Motor neuron (in vitro differentiated cells): ENCODE data around the gene SLC12A8. TPM values are rescaled to one million over a fixed set of nuclear protein-coding genes. Genes with fewer than 3 reads are reported as not detected.

Experiments
- ATAC-seq, 8 experiments: fragments of 200-7000 bp; cut with Tn5 transposase; replicated peaks in 6 of 8; 2 replicates each; pipeline ENCODE4 v1.8.0; 2021; ENCODE audit warnings: mild to moderate bottlenecking in 8 of 8, moderate library complexity in 8 of 8
- H3K27ac ChIP-seq, 2 donors: fragments of 250-450 bp; sonication (Bioruptor Pico); 2 replicates each; pipeline ENCODE4 v1.9.0; 2021; ENCODE audit warnings: antibody characterized with exemption in 2 of 2, mild to moderate bottlenecking in 2 of 2, moderate library complexity in 1 of 2
- H3K4me1 ChIP-seq, 2 donors: fragments of 250-450 bp; sonication (Bioruptor Pico); replicated peaks in 1 of 2; 2 replicates each; pipeline ENCODE4 v1.6.1; 2021; ENCODE audit warnings: antibody characterized with exemption in 2 of 2, mild to moderate bottlenecking in 2 of 2, moderate library complexity in 1 of 2
- H3K4me3 ChIP-seq, 5 donors: fragments of 250-450 bp; sonication (Bioruptor Pico); 2 replicates each; pipeline ENCODE4 v1.9.0; 2021; ENCODE audit warnings: antibody characterized with exemption in 5 of 5, mild to moderate bottlenecking in 5 of 5, moderate library complexity in 4 of 5
- WGBS, 10 experiments: fragments of 450-650 bp; shearing (Covaris generic); methylation state at CpG; one replicate each; pipeline ENCODE4 v1.0.0; 2022; 5-methylcytosine and 5-hydroxymethylcytosine counted together
- in situ Hi-C, 9 experiments: fragments of 400-800 bp; cut with MboI; loops; one replicate each; pipeline ENCODE4 v1.15.0; 2021; ENCODE audit warnings: low sequenced_read_pairs in 9 of 9, low pct_unique_long_range_greater_than_20kb in 2 of 9; ENCODE audit not compliant: unreplicated experiment in 9 of 9
- total RNA-seq, 8 experiments: library from RNA; unstranded; fragments of 300-600 nt; gene quantifications; 2 replicates each; pipeline versions ENCODE4 v1.2.3 to v1.2.4, GENCODE V29; 2022

The SLC12A8 gene
- total RNA-seq, 8 experiments from 2014 or later: 0.38 to 9.8 (median 3.2) TPM

- WGBS, 10 experiments: 20 to 89% (median 59%) methylated on average over 1 to 5 of the region's 7 CpGs; no CpG with 5 or more reads in 1 of the 10 experiments
- H3K4me1 ChIP-seq: peaks cover 0 to 8% of the 10 kb centered on the region in 2 donors
- no peak overlapping the region for H3K4me3 ChIP-seq
- in situ Hi-C loops: no loop called here
- ATAC-seq: peak in 5 of 8 experiments; percentile 2 to 39 (median 15)
- no peak overlapping the region for H3K27ac ChIP-seq
These were observed 68.4 kb downstream of the SLC12A8 start for GRCh38 chr3:125143982-125144652.

- no peak overlapping the region for H3K27ac ChIP-seq
- in situ Hi-C loops: no loop called here
- H3K4me1 ChIP-seq: peaks cover 0 to 8% of the 10 kb centered on the region in 2 donors
- peak in 3 of 8 experiments; percentile 34 to 68 (median 53) for ATAC-seq
- H3K4me3 ChIP-seq: no peak overlapping the region
- WGBS, 10 experiments: 82 to 100% (median 88%) methylated on average over 1 to 2 of the region's 3 CpGs; no CpG with 5 or more reads in 6 of the 10 experiments
These were observed 69.0 kb downstream of the SLC12A8 start for GRCh38 chr3:125143538-125143937.

GRCh38 chr3:125142940-125143339, 69.6 kb downstream of the SLC12A8 start:
- H3K4me1 ChIP-seq: peaks cover 0 to 8% of the 10 kb centered on the region in 2 donors
- H3K4me3 ChIP-seq: no peak overlapping the region
- no peak for ATAC-seq
- 80 to 100% (median 90%) methylated on average over 2 to 6 of the region's 6 CpGs; no CpG with 5 or more reads in 1 of the 10 experiments for WGBS, 10 experiments
- no peak overlapping the region for H3K27ac ChIP-seq
- in situ Hi-C loops: no loop called here

GRCh38 chr3:125142420-125142778, 70.1 kb downstream of the SLC12A8 start:
- 47 to 100% (median 64%) methylated on average over 3 to 8 of the region's 12 CpGs; no CpG with 5 or more reads in 5 of the 10 experiments for WGBS, 10 experiments
- no peak for ATAC-seq
- H3K27ac ChIP-seq: no peak overlapping the region
- in situ Hi-C loops: no loop called here
- peaks cover 0 to 8% of the 10 kb centered on the region in 2 donors for H3K4me1 ChIP-seq
- H3K4me3 ChIP-seq: no peak overlapping the region

GRCh38 chr3:125141596-125142419, 70.7 kb downstream of the SLC12A8 start:
- in situ Hi-C loops: no loop called here
- peak overlapping the region in 1 of 5 donors; percentile 10 for H3K4me3 ChIP-seq
- peak; percentile 57 to 90 (median 84) for ATAC-seq
- H3K4me1 ChIP-seq: peaks cover 0 to 8% of the 10 kb centered on the region in 2 donors
- WGBS, 10 experiments: 2 to 45% (median 21%) methylated on average over 3 to 14 of the region's 61 CpGs; no CpG with 5 or more reads in 3 of the 10 experiments
- no peak overlapping the region for H3K27ac ChIP-seq

- no peak for ATAC-seq
- Histone ChIP-seq H3K4me1 (peaks cover 0 to 8% of the 10 kb centered on the region in 2 donors), H3K4me3 (no peak overlapping the region), H3K27ac (no peak overlapping the region)
- WGBS, 10 experiments: 43 to 87% (median 79%) methylated on average over 1 to 9 of the region's 19 CpGs; no CpG with 5 or more reads in 2 of the 10 experiments
- in situ Hi-C loops: no loop called here
These were observed 71.5 kb downstream of the SLC12A8 start for GRCh38 chr3:125140818-125141595.

DNA sequence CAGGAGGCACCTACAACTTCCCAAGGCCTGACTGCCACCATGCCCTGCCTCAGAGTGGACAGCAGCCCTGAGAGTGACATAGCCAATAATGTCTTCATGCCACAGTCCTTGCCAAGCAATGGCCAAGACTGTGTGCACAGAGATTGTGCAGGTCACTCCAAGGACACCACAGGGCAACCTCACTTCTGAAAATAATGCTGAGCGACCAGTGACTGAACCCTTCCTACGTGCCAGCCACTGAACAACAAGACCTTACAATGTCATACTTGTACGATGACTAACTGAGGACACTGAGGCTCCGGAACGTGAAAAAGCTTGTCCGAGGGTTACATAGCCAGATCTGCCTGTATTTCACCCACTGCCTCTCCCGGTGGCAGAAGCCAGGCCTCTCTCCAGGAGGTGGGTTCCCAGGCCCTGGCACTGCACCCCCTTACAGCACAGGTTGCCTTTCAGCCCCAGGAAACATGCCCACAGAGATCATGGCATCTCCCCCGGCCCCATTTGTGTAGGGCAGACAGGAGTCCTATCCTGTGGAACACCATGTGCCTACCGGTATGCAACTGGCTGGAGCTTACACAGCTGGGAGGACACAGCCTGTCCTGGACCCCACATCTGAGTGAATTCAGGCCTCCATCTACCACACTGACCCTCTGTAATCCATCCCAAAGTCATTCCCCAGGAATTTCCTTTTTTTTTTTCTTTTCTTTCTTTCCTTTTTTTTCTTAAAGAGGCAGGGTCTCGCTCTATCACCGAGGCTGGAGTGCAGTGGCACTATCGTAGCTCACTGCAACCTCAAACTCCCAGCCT, 72.3 kb downstream of the SLC12A8 start:
- Histone ChIP-seq H3K4me1 (peaks cover 0 to 8% of the 10 kb centered on the region in 2 donors), H3K27ac (no peak overlapping the region), H3K4me3 (no peak overlapping the region)
- WGBS, 10 experiments: 0 to 96% (median 81%) methylated on average over 1 to 8 of the region's 12 CpGs; no CpG with 5 or more reads in 4 of the 10 experiments
- in situ Hi-C loops: no loop called here
- ATAC-seq: no peak

DNA sequence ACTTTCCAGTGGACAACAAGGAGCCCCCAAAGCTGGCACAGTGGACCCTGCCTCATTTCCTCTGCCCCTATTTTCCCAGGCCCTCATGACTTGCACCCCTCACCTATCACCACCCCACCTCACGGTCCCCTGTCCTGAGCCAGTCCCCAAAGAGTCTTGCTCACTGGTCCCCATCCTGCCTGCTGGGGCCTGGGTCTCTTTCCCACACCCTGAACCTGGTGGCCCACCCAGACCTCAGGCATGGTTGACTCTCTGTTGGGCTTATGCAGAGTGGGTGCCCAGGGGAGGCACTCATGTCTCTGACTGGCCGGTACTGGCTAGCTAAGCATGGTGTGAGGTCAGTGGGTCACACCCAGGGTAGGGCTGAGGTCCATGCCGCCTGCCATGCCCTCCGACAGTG, 73.2 kb downstream of the SLC12A8 start:
- Histone ChIP-seq H3K4me1 (peaks cover 0 to 6% of the 10 kb centered on the region in 2 donors), H3K4me3 (no peak overlapping the region), H3K27ac (no peak overlapping the region)
- 70% methylated on average over 2 of the region's 4 CpGs; no CpG with 5 or more reads in 9 of the 10 experiments for WGBS, 10 experiments
- ATAC-seq: no peak
- in situ Hi-C loops: no loop called here

DNA sequence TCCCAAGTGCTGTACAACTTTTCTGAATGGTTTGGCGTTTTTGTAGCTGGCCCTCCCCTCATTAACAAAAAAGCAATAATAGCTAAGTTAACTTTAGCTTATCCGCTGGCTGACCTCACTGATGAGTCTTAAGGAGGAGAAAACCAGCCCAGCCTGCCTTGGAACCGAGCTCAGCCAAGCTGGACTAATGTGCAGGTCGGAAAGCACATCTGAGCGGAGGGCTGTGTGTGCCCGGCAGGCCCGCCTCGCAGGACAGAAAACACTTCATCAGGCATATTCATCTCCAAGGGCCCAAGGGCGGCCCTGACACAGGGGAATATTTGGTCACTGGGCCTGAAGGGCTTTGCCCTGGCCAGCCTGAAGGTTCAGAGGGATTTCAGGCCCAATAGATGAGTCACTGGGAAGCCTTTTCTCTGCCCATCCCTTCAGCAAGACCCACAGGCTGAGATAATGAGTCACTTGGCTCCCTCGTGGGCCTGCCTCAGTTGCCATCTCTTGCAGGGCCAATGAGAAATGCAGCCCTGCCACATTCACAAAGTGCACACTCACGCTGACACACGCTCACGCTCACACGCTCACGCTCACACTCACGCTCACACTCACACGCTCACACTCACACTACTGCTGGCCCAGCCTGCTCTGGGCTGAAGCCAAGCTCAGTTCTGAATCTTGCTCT, 75.1 kb downstream of the SLC12A8 start:
- 27 to 98% (median 68%) methylated on average over 1 to 7 of the region's 17 CpGs for WGBS, 10 experiments
- in situ Hi-C loops: no loop called here
- peak in 5 of 8 experiments; percentile 15 to 69 (median 31) for ATAC-seq
- no peak overlapping the region for H3K4me3 ChIP-seq
- H3K27ac ChIP-seq: no peak overlapping the region
- no peaks in the 10 kb centered on the region for H3K4me1 ChIP-seq

- H3K4me3 ChIP-seq: no peak overlapping the region
- no peak for ATAC-seq
- H3K27ac ChIP-seq: no peak overlapping the region
- 17 to 100% (median 64%) methylated on average over 1 to 7 of the region's 7 CpGs for WGBS, 10 experiments
- H3K4me1 ChIP-seq: no peaks in the 10 kb centered on the region
- in situ Hi-C loops: no loop called here
These were observed 75.6 kb downstream of the SLC12A8 start for GRCh38 chr3:125136966-125137357.

DNA sequence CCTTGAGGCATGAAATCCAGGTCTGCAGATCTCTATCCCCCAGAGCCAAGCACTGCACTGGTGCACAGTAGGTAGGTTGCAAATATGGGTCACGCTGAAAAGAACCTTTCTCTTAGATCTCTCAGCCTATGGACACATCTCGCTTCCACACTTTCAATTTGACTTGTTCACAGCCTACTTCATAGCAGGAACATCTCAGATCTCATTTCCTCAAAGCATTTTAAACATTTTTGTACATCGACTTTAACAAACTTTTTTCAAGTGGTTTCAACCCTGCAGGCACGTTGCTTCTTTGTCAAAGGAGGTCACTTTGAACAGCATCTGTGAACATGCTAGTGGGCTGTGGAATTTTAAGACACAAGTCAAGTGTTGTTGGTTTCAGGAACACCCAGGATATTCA, 76.0 kb downstream of the SLC12A8 start:
- Histone ChIP-seq H3K27ac (no peak overlapping the region), H3K4me3 (no peak overlapping the region), H3K4me1 (no peaks in the 10 kb centered on the region)
- WGBS, 10 experiments: 33 to 100% (median 92%) methylated on average over 2 to 4 of the region's 4 CpGs; no CpG with 5 or more reads in 4 of the 10 experiments
- in situ Hi-C loops: no loop called here
- ATAC-seq: no peak

GRCh38 chr3:125134952-125135351, 77.6 kb downstream of the SLC12A8 start:
- ATAC-seq: no peak
- in situ Hi-C loops: no loop called here
- peaks cover 8 to 12% of the 10 kb centered on the region in 2 donors for H3K4me1 ChIP-seq
- H3K27ac ChIP-seq: no peak overlapping the region
- H3K4me3 ChIP-seq: no peak overlapping the region
- 58 to 100% (median 91%) methylated on average over 2 to 4 of the region's 6 CpGs; no CpG with 5 or more reads in 2 of the 10 experiments for WGBS, 10 experiments
